Suprapubic skin (tissue), 3 donors: ENCODE data around the gene PARVG.

ENCODE experiments used
- CTCF ChIP-seq, 2 donors: fragments of 200-600 bp in 1 of 2; fragments of 450-650 bp in 1 of 2; sonication (generic) in 1 of 2; IDR thresholded peaks; one replicate each; pipeline ENCODE4 v1.5.1; 2016 to 2019; ENCODE audit warnings: antibody characterized with exemption in 2 of 2, mild to moderate bottlenecking in 1 of 2, moderate library complexity in 1 of 2
- EP300 ChIP-seq: sonication (generic); formaldehyde crosslinking; IDR thresholded peaks from one replicate; pipeline ENCODE4 v1.6.1; 2017; ENCODE audit warnings: antibody characterized with exemption
- POLR2A ChIP-seq, 2 donors: fragments of 450-650 bp; IDR thresholded peaks; one replicate each; pipeline ENCODE4 v1.6.1; 2017; ENCODE audit warnings: antibody characterized with exemption in 2 of 2, mild to moderate bottlenecking in 2 of 2, moderate library complexity in 2 of 2

- TF ChIP-seq CTCF (IDR thresholded peaks at IDR 0.05) = no peak
- no peak for TF ChIP-seq POLR2A (IDR thresholded peaks at IDR 0.05)
- no peak for TF ChIP-seq EP300
Measured at GRCh38 chr22:44211946-44212930, 31.5 kb downstream of the PARVG start.
